GM12864 (cell line): ENCODE data around the gene EYA2.

Source experiments
- DNase-seq: peaks from one replicate; pipeline ENCODE4 v3.0.0-alpha.2; 2011; ENCODE audit warnings: low read depth
- H3K4me3 ChIP-seq: 2 replicates; pipeline ENCODE4 v1.5.1; 2011; ENCODE audit warnings: mild to moderate bottlenecking, low read depth, low read length, control low read depth
- CTCF ChIP-seq: IDR thresholded peaks from 2 replicates; pipeline ENCODE4 v1.5.1; 2011; ENCODE audit warnings: low read depth, mild to moderate bottlenecking, moderate library complexity, low read length, control low read depth, inconsistent platforms; ENCODE audit errors: missing control alignments

EYA2 gene

GRCh38 chr20:46973766-46974165 lies 79.1 kb downstream of the EYA2 start:
- TF ChIP-seq CTCF, result no peak
- no peak overlapping the region for H3K4me3 ChIP-seq
- DNase-seq, result no peak

- TF ChIP-seq CTCF, result no peak
- H3K4me3 ChIP-seq, result no peak overlapping the region
- DNase-seq, result no peak
Observed at GRCh38 chr20:46974669-46975434, 80.2 kb downstream of the EYA2 start.

GRCh38 chr20:46975976-46976375 lies 81.3 kb downstream of the EYA2 start:
- DNase-seq, result no peak
- no peak for TF ChIP-seq CTCF
- H3K4me3 ChIP-seq, result no peak overlapping the region

- no peak for DNase-seq
- TF ChIP-seq CTCF, result no peak
Observed at GRCh38 chr20:46977204-46977603, 82.6 kb downstream of the EYA2 start.

GRCh38 chr20:46977909-46978588 lies 83.4 kb downstream of the EYA2 start:
- no peak overlapping the region for H3K4me3 ChIP-seq
- no peak for DNase-seq
- TF ChIP-seq CTCF, result no peak

More at GRCh38 chr20:46977204-46977603, 82.6 kb downstream of the EYA2 start:
- H3K4me3 ChIP-seq, result no peak overlapping the region

- no peak overlapping the region for H3K4me3 ChIP-seq
- TF ChIP-seq CTCF, result no peak
- DNase-seq, result no peak
Observed at GRCh38 chr20:46978951-46979491, 84.4 kb downstream of the EYA2 start.
